Esophagus (tissue), 2 donors: ENCODE data around the gene GIMAP5. TPM values are rescaled to one million over a fixed set of nuclear protein-coding genes. Genes with fewer than 3 reads are reported as not detected.

Experiments
- H3K27ac ChIP-seq, 2 donors: one replicate each; pipeline ENCODE4 v1.5.1; 2013; ENCODE audit warnings: low read depth in 2 of 2, mild to moderate bottlenecking in 2 of 2, inconsistent platforms in 1 of 2, low read length in 1 of 2, moderate library complexity in 1 of 2
- H3K27me3 ChIP-seq, 2 donors: one replicate each; pipeline ENCODE4 v1.6.1; 2013; ENCODE audit warnings: low read length in 2 of 2, control low read depth in 1 of 2, mild to moderate bottlenecking in 1 of 2; ENCODE audit not compliant: insufficient read depth in 2 of 2, control insufficient read depth in 1 of 2
- H3K36me3 ChIP-seq, 2 donors: one replicate each; pipeline ENCODE4 v1.6.1; 2013; ENCODE audit warnings: low read length in 1 of 2; ENCODE audit not compliant: control insufficient read depth in 2 of 2, insufficient read depth in 2 of 2
- H3K4me1 ChIP-seq, 2 donors: one replicate each; pipeline ENCODE4 v1.6.1; 2013; ENCODE audit warnings: low read length in 1 of 2; ENCODE audit not compliant: control insufficient read depth in 2 of 2, insufficient read depth in 2 of 2
- H3K4me3 ChIP-seq, 2 donors: one replicate each; pipeline ENCODE4 v1.5.1; 2013; ENCODE audit warnings: low read length in 2 of 2, mild to moderate bottlenecking in 2 of 2, low read depth in 1 of 2, moderate library complexity in 1 of 2
- H3K9me3 ChIP-seq, 2 donors: one replicate each; pipeline ENCODE4 v1.6.1; 2013; ENCODE audit warnings: mild to moderate bottlenecking in 2 of 2, low read depth in 1 of 2, low read length in 1 of 2, moderate library complexity in 1 of 2; ENCODE audit not compliant: control insufficient read depth in 2 of 2, insufficient read depth in 1 of 2
- WGBS, 2 donors: extraction: QIAGEN DNeasy Blood & Tissue Kit; methylation state at CpG; one replicate each; pipeline ENCODE4 v1.1.7; 2013; 5-methylcytosine and 5-hydroxymethylcytosine counted together
- polyA plus RNA-seq, 2 donors: library from polyadenylated mRNA; stranded (reverse); fragments of 200-250 nt; gene quantifications; one replicate each; pipeline ENCODE4 v1.2.3, GENCODE V29; 2013
- donor health status: healthy with polysubstance abuse.
- donor health status: Bipolar disorder and iron deficiency.

The GIMAP5 gene
- polyA plus RNA-seq, 2 donors = 5.2 to 7.6 TPM

GRCh38 chr7:150732786-150733481 is 4.3 kb upstream of the GIMAP5 start:
- Histone ChIP-seq H3K4me3 (no peak overlapping the region), H3K9me3 (no peaks in the 10 kb centered on the region), H3K36me3 (no peaks in the 10 kb centered on the region), H3K27ac (no peak overlapping the region), H3K27me3 (no peaks in the 10 kb centered on the region), H3K4me1 (no peaks in the 10 kb centered on the region)
- WGBS, 2 donors = 60 to 72% methylated on average over 5 of the region's 5 CpGs

GRCh38 chr7:150733482-150734095 is 3.6 kb upstream of the GIMAP5 start:
- 79 to 90% methylated on average over 5 of the region's 5 CpGs for WGBS, 2 donors
- Histone ChIP-seq H3K4me3 (no peak overlapping the region), H3K27me3 (no peaks in the 10 kb centered on the region), H3K4me1 (no peaks in the 10 kb centered on the region), H3K9me3 (no peaks in the 10 kb centered on the region), H3K36me3 (no peaks in the 10 kb centered on the region), H3K27ac (no peak overlapping the region)

- H3K27me3 ChIP-seq = no peaks in the 10 kb centered on the region
- H3K36me3 ChIP-seq = no peaks in the 10 kb centered on the region
- no peaks in the 10 kb centered on the region for H3K9me3 ChIP-seq
- no peaks in the 10 kb centered on the region for H3K4me1 ChIP-seq
- H3K4me3 ChIP-seq = no peak overlapping the region
- 71 to 73% methylated on average over 3 of the region's 3 CpGs for WGBS, 2 donors
- H3K27ac ChIP-seq = no peak overlapping the region
Observed at GRCh38 chr7:150734254-150734653, 3.0 kb upstream of the GIMAP5 start.

DNA sequence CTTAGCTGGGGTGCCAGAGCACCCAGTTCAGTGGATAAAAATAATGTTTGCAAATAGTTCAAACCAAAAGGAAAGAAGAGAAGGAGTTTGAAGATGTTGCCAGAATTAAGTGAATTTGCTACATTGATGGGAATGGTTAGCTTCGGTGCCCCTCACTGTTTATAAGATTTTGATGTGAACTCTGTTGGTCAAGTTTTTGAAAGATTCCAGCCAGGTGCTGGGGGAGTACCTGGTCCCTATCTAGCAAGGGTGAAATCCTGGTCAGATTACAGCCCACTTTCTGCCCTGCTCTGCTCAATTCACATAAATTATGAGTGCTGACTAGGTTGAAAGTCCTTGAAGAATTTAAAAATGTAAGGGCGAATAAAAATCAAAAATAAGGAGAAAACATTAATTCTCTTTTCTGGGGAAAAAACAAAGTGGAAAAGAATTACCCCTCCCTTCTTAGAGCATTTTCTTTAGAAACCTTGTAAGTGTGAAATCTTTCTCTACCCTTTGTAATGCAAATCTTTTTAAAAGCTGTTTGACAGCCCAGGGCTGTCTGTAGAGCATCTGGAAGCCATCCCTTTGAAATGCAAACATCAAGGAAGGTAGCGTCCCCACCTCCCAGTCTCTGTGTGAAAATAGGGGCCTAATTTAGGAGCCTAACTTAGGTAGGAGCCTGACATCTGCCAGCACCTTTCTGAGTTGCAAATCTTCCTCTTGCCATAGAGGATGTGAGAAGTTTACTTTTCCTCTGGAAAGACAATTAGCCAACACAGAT is 1.4 kb upstream of the GIMAP5 start:
- H3K27ac ChIP-seq = no peak overlapping the region
- WGBS, 2 donors = 53 to 63% methylated on average over 3 of the region's 3 CpGs

DNA sequence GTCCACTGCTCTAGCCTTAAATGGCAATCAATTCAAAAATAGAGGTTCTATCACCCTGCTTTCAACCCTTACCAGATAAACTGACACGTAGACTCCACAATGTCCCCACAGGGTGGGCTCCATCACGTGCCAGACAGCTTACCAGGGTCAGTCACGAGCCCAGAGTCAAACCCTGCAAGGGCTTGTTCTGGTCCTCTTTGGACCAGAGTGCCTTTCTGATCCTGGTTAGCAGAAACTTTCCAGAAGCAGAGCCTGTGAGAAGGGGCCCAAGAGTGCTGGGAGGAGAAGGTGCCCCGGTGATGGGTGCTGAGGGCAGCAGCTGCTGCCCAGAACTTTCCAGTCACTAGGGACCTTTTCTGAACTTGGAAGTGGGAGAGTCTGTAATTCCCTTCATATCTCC is 354 bp upstream of the GIMAP5 start:
- H3K27ac ChIP-seq = peak overlapping the region; percentile 29 to 79
- H3K4me1 ChIP-seq = no peaks in the 10 kb centered on the region
- H3K9me3 ChIP-seq = no peaks in the 10 kb centered on the region
- no peaks in the 10 kb centered on the region for H3K36me3 ChIP-seq
- 44 to 51% methylated on average over 4 of the region's 4 CpGs for WGBS, 2 donors
- no peaks in the 10 kb centered on the region for H3K27me3 ChIP-seq
- H3K4me3 ChIP-seq = peak overlapping the region in 1 of 2 donors; percentile 49

More for the DNA sequence above, 1.4 kb upstream of the GIMAP5 start:
- H3K9me3 ChIP-seq = no peaks in the 10 kb centered on the region
- no peaks in the 10 kb centered on the region for H3K4me1 ChIP-seq
- no peaks in the 10 kb centered on the region for H3K36me3 ChIP-seq
- H3K4me3 ChIP-seq = no peak overlapping the region
- H3K27me3 ChIP-seq = no peaks in the 10 kb centered on the region

DNA sequence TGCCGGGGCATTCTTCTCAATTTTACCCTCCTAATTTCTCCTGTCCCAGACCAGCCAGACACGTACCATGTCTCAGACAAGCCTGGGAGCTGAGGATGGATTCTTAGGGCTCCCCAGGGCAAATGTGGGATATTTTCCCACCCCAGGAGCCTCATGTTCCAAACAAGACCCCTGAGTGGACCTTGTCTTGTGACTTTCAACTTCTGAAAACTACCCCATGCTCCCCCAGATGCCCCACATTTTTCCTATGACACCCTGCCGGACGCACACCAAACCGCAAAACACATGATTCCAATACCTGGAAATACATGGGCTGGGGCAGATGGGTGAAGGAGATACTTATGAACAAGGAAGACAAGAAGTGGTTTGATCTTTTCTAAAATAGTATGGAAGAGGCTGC is 874 bp downstream of the GIMAP5 start:
- H3K4me1 ChIP-seq = peaks cover 0 to 3% of the 10 kb centered on the region in 2 donors
- H3K27ac ChIP-seq = peak overlapping the region; percentile 26 to 72
- H3K9me3 ChIP-seq = no peaks in the 10 kb centered on the region
- peaks cover 0 to 5% of the 10 kb centered on the region in 2 donors for H3K36me3 ChIP-seq
- WGBS, 2 donors = 68 to 73% methylated on average over 5 of the region's 5 CpGs
- H3K27me3 ChIP-seq = no peaks in the 10 kb centered on the region
- peak overlapping the region; percentile 40 to 49 for H3K4me3 ChIP-seq

DNA sequence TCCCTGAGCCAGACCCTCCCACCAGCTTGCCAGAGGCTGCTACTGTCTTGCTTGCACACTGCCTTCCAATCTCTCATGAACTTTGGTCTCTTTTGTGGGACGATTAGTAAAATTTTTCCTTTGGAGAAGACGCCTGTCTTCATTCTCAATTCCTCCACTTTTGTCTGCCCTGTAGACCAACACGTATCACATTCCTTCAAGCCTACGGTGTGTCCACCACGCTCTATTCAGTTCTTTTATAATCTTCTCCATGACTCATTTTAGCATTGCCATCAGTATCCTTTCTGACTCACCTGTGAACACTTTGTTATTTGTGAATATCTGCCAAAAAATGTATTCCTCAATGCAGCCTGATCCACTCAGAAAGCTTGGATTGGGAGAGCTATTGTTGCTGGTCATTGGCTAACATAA is 1.4 kb downstream of the GIMAP5 start:
- no peaks in the 10 kb centered on the region for H3K27me3 ChIP-seq
- H3K4me3 ChIP-seq = peak overlapping the region; percentile 39 to 40
- WGBS, 2 donors = 40 to 41% methylated on average over 5 of the region's 5 CpGs
- peaks cover 0 to 3% of the 10 kb centered on the region in 2 donors for H3K4me1 ChIP-seq
- peaks cover 0 to 5% of the 10 kb centered on the region in 2 donors for H3K36me3 ChIP-seq
- peak overlapping the region in 1 of 2 donors; percentile 72 for H3K27ac ChIP-seq
- no peaks in the 10 kb centered on the region for H3K9me3 ChIP-seq

- H3K4me1 ChIP-seq = peaks cover 0 to 3% of the 10 kb centered on the region in 2 donors
- H3K9me3 ChIP-seq = no peaks in the 10 kb centered on the region
- H3K27ac ChIP-seq = peak overlapping the region in 1 of 2 donors; percentile 72
- H3K27me3 ChIP-seq = no peaks in the 10 kb centered on the region
- peak overlapping the region in 1 of 2 donors; percentile 40 for H3K4me3 ChIP-seq
- peaks cover 0 to 5% of the 10 kb centered on the region in 2 donors for H3K36me3 ChIP-seq
Observed at GRCh38 chr7:150739033-150739432, 1.8 kb downstream of the GIMAP5 start.

GRCh38 chr7:150740053-150740452 is 2.8 kb downstream of the GIMAP5 start:
- H3K4me1 ChIP-seq = peaks cover 0 to 3% of the 10 kb centered on the region in 2 donors
- WGBS, 2 donors = 65 to 74% methylated on average over 10 of the region's 10 CpGs
- no peaks in the 10 kb centered on the region for H3K27me3 ChIP-seq
- no peak overlapping the region for H3K27ac ChIP-seq
- no peaks in the 10 kb centered on the region for H3K9me3 ChIP-seq
- peaks cover 0 to 5% of the 10 kb centered on the region in 2 donors for H3K36me3 ChIP-seq
- H3K4me3 ChIP-seq = peak overlapping the region in 1 of 2 donors; percentile 14
